Transverse colon (tissue), 4 donors: ENCODE results near the gene SIGMAR1. TPM values are rescaled to one million over a fixed set of nuclear protein-coding genes. Genes with fewer than 3 reads are reported as not detected.

Experiments used
- DNase-seq: peaks from one replicate; pipeline ENCODE4 v3.0.0-alpha.2; 2019
- H3K27ac ChIP-seq, 4 donors: fragments of 200-600 bp; sonication (generic); 2 replicates each; pipeline ENCODE4 v1.5.1; 2016 to 2018; ENCODE audit warnings: inconsistent platforms in 4 of 4
- H3K27me3 ChIP-seq: fragments of 200-600 bp; sonication (generic); 2 replicates; pipeline ENCODE4 v1.5.1; 2017; ENCODE audit warnings: inconsistent platforms
- H3K36me3 ChIP-seq, 4 donors: fragments of 200-600 bp; sonication (generic); 2 replicates each; pipeline ENCODE4 v1.5.1; 2017 to 2019; ENCODE audit warnings: inconsistent platforms in 4 of 4
- H3K4me1 ChIP-seq, 4 donors: fragments of 200-600 bp; sonication (generic); 2 replicates each; pipeline ENCODE4 v1.5.1; 2017 to 2020; ENCODE audit warnings: inconsistent platforms in 4 of 4
- H3K4me3 ChIP-seq, 4 donors: fragments of 200-600 bp; sonication (generic); 1 replicate in 1 of 4; 2 replicates in 3 of 4; pipeline versions ENCODE4 v1.5.1 to v1.6.1; 2017 to 2019; ENCODE audit warnings: inconsistent platforms in 4 of 4
- H3K9me3 ChIP-seq, 2 donors: fragments of 200-600 bp; sonication (generic); 2 replicates each; pipeline ENCODE4 v1.5.1; 2017 to 2019; ENCODE audit warnings: inconsistent platforms in 2 of 2
- CTCF ChIP-seq, 5 experiments: fragments of 200-600 bp in 3 of 5; fragments of 450-650 bp in 2 of 5; sonication (generic) in 3 of 5; IDR thresholded peaks; 1 replicate in 2 of 5; 2 replicates in 3 of 5; pipeline ENCODE4 v1.5.1; 2016 to 2017; ENCODE audit warnings: antibody characterized with exemption in 5 of 5, inconsistent platforms in 3 of 5, mild to moderate bottlenecking in 2 of 5, moderate library complexity in 1 of 5
- EP300 ChIP-seq: sonication (generic); formaldehyde crosslinking; IDR thresholded peaks from one replicate; pipeline ENCODE4 v1.6.1; 2017; ENCODE audit warnings: antibody characterized with exemption, low read depth
- POLR2A ChIP-seq: fragments of 450-650 bp; IDR thresholded peaks from one replicate; pipeline ENCODE4 v1.6.1; 2016; ENCODE audit warnings: antibody characterized with exemption, mild to moderate bottlenecking, moderate library complexity
- POLR2AphosphoS5 ChIP-seq, 3 donors: sonication (generic); formaldehyde crosslinking; IDR thresholded peaks; one replicate each; pipeline ENCODE4 v1.6.1; 2016; ENCODE audit warnings: antibody characterized with exemption in 3 of 3
- WGBS, 2 donors: methylation state at CpG; one replicate each; pipeline ENCODE4 v1.1.5; 2018; ENCODE audit warnings: low coverage in 1 of 2; 5-methylcytosine and 5-hydroxymethylcytosine counted together
- in situ Hi-C, 4 donors: fragments of 200-750 bp; cut with MboI; loops; one replicate each; pipeline versions ENCODE4 v1.15.0 to v1.15.1; 2017; ENCODE audit warnings: low sequenced_read_pairs in 3 of 4, low pct_ligation_motif_present in 1 of 4, low pct_unique_long_range_greater_than_20kb in 1 of 4
- intact Hi-C: fragments of 100-400 bp; cut with DNase I; formaldehyde crosslinking; loops from one replicate; pipeline ENCODE4 v1.15.1; 2023; ENCODE audit warnings: low total_unique reads
- total RNA-seq, 4 donors: library from RNA; depleted of rRNA; stranded (reverse); fragments of >200 nt; gene quantifications; one replicate each; pipeline ENCODE4 v1.1.0, GENCODE V29; 2016

SIGMAR1 gene
- total RNA-seq = 100 to 1,000 TPM in 1 of 4 donors, 10 to 100 TPM in 3; 45.6 to 102 (median 62.6) TPM

DNA sequence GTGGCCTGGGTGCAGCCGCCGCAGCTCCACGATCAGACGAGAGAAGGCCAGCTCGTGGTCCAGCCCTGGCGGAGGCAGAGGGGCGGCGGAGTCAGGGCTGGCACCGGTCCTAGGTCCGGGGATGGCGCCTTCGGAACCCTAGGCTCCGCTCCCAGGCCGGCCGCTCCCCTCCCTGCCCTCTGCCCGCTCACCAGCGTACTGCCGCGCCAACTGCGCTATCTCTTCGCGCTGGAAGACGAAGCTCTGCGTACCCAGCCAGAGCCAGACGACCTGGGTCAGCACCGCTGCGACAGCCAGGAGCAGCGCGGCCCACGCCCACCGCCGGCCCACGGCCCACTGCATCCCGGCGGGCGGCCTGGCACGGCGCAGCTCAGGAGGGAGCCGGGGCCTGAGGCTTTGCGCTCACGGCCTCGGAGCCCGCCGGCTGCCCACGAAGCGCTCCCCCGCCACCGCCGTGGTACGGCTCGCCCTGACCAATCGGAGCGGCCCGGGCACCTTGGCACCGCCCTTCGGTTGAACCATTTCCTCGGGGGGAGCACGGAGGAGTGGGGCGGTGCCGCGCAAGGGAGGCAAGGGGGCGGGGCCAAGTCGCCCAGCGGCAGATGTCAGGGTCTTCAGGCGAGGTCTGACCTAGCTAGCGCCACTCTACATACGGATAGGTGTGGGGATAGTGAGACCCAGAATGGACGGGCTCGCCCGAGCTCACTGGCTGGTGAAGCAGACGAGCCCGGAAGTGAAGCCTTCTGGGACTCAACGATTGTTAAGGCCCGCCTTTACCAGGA is at the start of gene SIGMAR1:
TSS of gene SIGMAR1 (minus strand) at position 432 of the 782 bp plus-strand sequence. CDS start at position 342, 90 bp downstream.
- no peaks in the 10 kb centered on the region for H3K36me3 ChIP-seq
- peak within 1 kb of the TSS; percentile 84 to 89 (median 86) for H3K27ac ChIP-seq
- H3K27me3 ChIP-seq = no peaks in the 10 kb centered on the region
- in situ Hi-C loops = no loop called here
- DNase-seq = peak; percentile 95
- 0% methylated on average over 45 of the region's 74 CpGs; no CpG with 5 or more reads in 1 of the 2 donors for WGBS, 2 donors
- H3K9me3 ChIP-seq = no peaks in the 10 kb centered on the region
- intact Hi-C loops = no loop called here
- H3K4me3 ChIP-seq = peak within 1 kb of the TSS; percentile 44 to 65 (median 59)
- peak in 2 of 5 experiments; percentile 14 to 35 for TF ChIP-seq CTCF (IDR thresholded peaks at IDR 0.05)
- peak; percentile 75 to 92 (median 84) for TF ChIP-seq POLR2AphosphoS5 (IDR thresholded peaks at IDR 0.05)
- TF ChIP-seq POLR2A = peak; percentile 75
- no peak for TF ChIP-seq EP300
- H3K4me1 ChIP-seq = peaks cover 7 to 29% (median 16%) of the 10 kb centered on the region in 4 donors

DNA sequence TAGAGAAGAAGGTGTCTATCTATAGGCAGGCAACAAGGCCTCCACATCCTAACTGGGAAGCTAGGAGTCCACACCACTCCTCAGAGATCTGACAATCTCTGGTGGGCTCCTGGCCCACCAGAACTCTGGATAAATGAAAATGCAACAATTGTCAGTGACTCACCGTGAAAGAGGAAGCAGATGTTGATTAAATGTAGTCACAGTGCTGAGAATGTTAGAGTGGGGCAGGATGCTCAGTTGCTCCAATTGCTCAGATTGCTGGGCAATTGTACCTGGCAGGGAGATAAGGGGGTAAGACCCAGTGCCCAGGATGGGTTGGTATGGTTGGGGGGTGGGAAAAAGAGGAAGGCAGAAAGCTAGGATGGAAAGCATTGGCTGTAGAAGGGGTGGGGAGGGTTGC is 49.1 kb upstream of the SIGMAR1 start:
- Histone ChIP-seq H3K4me1 (peaks cover 0 to 16% (median 0%) of the 10 kb centered on the region in 4 donors), H3K27ac (no peak overlapping the region), H3K36me3 (no peaks in the 10 kb centered on the region), H3K9me3 (no peaks in the 10 kb centered on the region), H3K4me3 (no peak overlapping the region), H3K27me3 (no peaks in the 10 kb centered on the region)
- WGBS, 2 donors = 50 to 65% methylated on average over 1 of the region's 1 CpG
- TF ChIP-seq EP300 = no peak
- DNase-seq = no peak
- intact Hi-C loops (no loop called here), in situ Hi-C loops (no loop called here)

DNA sequence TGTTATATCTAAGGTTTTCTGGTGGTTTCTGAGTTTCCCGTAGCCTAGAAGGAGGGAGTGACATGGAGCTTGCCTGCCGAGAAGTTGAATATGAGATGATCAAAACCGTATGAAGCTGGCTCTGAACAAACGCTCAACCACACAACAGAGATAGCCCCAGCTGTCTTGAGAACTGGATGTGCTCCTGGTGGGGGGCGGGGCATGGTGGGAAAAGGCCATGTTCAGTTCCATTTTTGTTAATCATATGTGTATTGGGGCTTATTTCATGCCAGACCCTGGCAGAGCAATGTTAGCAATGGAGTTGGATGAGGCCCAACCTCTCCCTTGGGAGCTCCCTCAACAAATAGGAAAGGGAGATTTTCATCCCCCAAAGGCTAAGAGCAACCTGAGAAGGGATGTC is 48.6 kb upstream of the SIGMAR1 start:
- Histone ChIP-seq H3K27ac (no peak overlapping the region), H3K4me3 (no peak overlapping the region), H3K36me3 (no peaks in the 10 kb centered on the region), H3K27me3 (no peaks in the 10 kb centered on the region), H3K9me3 (no peaks in the 10 kb centered on the region), H3K4me1 (peaks cover 0 to 16% (median 0%) of the 10 kb centered on the region in 4 donors)
- intact Hi-C loops = no loop called here
- 77 to 84% methylated on average over 5 of the region's 5 CpGs for WGBS, 2 donors
- no peak for DNase-seq
- in situ Hi-C loops = no loop called here
- no peak for TF ChIP-seq CTCF (IDR thresholded peaks at IDR 0.05)
- TF ChIP-seq POLR2A = no peak
- no peak for TF ChIP-seq EP300
- TF ChIP-seq POLR2AphosphoS5 (IDR thresholded peaks at IDR 0.05) = no peak

DNA sequence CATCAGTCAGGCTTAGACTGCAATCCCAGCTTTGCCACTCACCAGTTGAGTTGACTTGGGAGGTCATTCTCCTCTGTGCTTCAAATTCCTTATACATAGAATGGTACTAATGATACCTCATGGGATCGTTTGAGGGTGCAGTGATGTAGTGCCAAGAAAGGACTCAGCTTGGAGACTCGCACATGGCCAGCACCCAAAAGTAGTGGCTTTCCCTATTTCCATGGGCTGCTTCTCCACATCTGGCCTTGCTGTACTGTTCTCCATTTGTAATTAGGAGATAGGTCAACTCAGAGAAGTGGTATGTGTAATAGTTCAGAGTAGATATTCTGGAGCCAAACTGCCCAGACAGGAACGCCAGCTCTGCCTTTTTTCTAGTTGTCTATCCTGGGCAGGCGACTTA is 48.0 kb upstream of the SIGMAR1 start:
- no peaks in the 10 kb centered on the region for H3K36me3 ChIP-seq
- in situ Hi-C loops = no loop called here
- intact Hi-C loops = no loop called here
- no peak overlapping the region for H3K27ac ChIP-seq
- H3K4me3 ChIP-seq = no peak overlapping the region
- no peaks in the 10 kb centered on the region for H3K9me3 ChIP-seq
- no peak for TF ChIP-seq POLR2A
- no peak for TF ChIP-seq CTCF (IDR thresholded peaks at IDR 0.05)
- TF ChIP-seq POLR2AphosphoS5 (IDR thresholded peaks at IDR 0.05) = no peak
- DNase-seq = no peak
- 94 to 100% methylated on average over 1 to 4 of the region's 4 CpGs for WGBS, 2 donors
- peaks cover 0 to 16% (median 0%) of the 10 kb centered on the region in 4 donors for H3K4me1 ChIP-seq
- no peaks in the 10 kb centered on the region for H3K27me3 ChIP-seq
